NCI-H226 (cell line): ENCODE results near the gene TBC1D2B.

Source experiments
- DNase-seq: peaks from one replicate; pipeline ENCODE4 v3.0.0-alpha.2; 2015

TBC1D2B gene

DNA sequence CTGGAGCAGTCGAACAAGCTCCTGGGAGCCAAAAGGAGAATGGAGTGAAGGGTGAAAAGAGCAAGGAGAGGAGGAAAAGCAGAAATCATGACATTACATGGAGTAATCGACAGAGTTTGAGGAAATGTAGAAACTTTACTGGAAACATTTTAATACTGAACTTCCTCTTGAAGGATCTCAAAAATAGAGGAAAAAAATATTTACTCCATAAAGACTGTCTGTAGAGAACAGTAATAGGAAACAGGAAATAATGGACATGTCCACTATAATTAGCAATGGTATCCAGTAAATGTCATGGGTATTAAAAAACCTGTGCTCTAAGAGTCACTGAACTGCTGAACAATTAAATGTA is 53.0 kb downstream of the TBC1D2B start:
- no peak for DNase-seq

DNA sequence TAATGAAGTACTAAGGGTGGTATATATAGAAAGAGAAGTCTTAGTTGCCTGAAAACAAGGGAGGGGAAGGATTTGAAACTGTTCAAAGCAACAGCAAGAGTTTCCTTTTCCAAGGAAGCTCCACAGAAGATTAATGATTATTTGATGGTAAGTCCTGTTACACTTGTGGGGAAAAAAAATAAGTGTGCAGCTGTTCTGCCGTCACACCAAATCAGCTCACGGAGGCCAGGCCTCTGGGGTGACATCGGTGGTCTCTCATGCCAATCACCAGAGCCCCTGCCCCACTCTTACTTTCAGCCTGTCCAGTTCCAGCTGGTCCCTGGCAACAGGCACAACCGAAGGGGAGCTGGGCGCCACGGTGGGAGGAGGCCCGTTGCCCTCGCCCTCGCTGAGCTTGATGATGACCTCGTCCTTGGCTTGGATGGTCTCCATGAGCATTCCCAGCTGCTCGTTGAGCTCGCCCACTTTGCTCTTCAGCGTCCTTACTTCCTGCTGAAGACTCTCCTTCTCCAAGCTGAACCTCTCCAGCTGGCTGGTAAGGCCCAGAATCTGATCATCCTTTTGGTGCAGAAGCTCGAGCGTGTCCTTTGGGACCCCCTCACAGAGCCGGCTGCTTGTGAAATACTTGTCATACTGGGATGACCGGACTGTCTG is 53.5 kb downstream of the TBC1D2B start:
- no peak for DNase-seq

DNA sequence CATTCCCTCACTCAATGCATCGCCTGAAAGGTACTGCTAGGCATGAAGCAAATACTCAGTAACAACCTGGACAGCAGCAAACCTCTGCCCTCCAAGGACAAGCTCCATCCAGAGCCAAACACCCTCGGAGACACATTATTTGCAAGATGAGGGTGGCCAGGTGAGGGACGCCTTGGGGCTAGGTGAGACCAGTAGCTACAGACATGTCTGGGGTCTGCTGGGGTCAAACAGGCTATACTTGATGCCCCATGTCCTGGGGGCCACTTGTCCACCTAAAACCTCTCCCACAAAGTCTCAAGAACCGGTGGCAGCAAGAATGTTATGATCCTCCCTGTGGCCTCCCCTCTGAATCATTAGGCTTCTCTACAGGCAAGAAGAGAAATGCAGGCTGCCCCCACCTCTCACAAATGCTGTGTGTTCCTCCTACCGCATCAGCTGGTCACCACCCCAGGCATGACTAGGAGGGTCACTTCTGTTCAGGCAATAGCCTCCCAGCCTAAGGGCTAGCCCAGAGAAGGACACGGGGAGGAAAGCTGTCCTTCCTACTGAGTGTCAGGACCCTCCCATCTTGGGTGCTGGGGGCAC is 54.3 kb downstream of the TBC1D2B start:
- no peak for DNase-seq

- DNase-seq, result no peak
These were observed 55.8 kb downstream of the TBC1D2B start for GRCh38 chr15:78021761-78022160.

- DNase-seq, result no peak
These were observed 57.5 kb downstream of the TBC1D2B start for GRCh38 chr15:78020007-78020406.

- no peak for DNase-seq
These were observed 58.4 kb downstream of the TBC1D2B start for GRCh38 chr15:78018946-78019644.

- DNase-seq, result no peak
These were observed 59.1 kb downstream of the TBC1D2B start for GRCh38 chr15:78018445-78018844.

GRCh38 chr15:78016860-78017259 is 60.7 kb downstream of the TBC1D2B start:
- no peak for DNase-seq

DNA sequence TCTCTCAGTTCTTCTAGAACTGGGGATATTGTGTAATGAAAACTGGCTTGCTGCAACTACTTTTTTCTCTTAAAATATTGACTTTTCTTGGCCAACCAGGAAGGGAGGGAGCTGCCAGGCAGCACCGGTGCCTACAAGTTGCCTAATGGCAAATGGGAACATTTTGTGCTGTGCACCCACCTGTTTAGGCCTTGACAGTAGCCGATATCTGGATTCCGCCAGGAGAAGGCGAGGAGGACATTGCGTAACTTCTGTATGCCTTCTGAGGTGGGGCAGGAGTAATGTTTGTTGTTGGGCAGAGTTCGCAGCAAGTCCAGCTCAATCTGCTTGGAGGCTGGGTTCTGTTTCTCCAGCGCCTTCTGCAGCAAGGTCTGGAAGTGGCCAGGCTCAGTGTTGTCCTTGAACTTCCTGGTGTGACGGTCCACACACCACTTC is 64.9 kb downstream of the TBC1D2B start:
- DNase-seq, result no peak

DNA sequence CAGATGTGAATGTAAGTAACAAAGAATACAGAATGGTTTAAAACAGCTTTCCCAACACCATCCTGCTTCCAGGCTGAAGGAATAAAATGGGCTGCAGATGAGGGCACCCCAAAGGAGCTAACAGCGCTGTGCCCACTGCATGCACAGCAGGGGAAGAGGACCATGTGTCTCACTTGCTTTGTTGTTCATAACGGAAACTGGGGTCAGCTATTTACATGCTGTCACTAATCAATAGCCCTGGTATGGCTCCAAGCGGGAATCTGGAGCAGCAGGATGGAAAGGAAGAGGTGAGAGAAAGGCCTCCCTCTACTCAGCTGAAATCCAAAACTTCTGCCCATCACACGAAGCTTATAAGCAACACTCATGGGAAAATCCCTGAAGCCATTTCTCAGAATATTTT is 67.4 kb downstream of the TBC1D2B start:
- no peak for DNase-seq

GRCh38 chr15:78007964-78008886 is 69.3 kb downstream of the TBC1D2B start:
- DNase-seq, result peak; percentile 85

- no peak for DNase-seq
These were observed 70.1 kb downstream of the TBC1D2B start for GRCh38 chr15:78007211-78007931.

DNA sequence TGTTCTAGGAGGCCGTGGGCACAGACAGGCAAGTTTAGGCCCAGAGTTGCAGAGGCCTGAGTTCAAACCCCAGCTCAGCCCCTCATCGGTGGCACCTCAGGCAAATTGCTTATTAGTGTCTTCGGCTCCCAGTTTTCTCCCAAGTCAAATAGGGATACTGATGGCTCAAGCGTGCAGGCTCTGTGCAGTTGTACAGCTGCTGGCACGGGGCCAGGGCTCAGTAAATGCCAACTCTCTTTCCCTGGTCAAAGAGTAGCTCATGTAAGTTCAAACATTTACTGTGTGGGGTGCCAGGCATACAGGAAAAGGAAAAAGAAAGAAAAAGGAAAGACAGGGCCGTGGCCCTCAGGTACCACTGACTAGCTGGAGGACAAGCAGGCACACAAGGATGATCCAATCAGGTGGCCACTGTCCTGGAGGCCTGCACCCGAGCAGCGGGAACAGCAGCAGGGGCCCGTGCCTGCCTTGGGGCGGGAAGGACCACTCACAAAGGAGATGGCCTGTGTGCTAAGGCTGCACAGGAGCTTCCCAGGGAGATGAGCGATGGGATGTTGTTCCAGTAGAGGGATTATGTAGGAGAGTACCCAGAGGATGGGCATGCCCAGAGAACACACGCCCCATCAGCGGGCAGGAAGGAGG is 70.8 kb downstream of the TBC1D2B start:
- DNase-seq, result no peak

DNA sequence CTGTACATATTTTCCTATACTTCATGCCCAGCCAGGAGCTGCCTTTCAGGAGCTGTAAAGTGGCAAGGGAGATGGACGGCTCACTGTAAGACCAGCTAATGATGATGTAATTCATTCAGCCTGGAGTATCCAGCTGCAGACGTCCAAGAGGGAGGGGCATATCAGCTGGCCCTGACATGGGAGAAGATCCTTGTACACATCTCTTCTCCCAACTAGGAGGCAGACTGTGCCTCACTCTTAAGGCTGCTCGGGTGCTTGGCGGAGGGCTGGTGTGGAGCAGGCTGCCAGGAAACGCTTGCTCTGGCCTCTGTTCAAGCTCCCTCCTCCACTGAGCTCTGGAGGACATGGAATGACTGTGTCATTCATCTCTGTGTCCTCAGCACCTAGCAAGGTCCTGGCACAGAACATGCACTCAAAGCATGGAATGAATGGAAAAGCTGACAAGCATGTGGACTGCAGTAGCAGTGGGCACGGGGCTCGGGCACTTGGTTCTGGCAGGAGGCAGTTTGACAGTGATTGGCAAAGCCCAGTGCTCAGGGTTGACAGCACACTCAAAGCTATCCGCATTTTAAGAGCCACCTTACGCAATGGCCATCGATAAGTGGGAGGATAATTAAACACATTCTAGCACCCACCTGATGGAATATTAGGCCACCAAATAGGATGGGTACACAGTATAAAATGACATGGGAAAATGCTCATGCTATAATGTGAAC is 72.4 kb downstream of the TBC1D2B start:
- peak; percentile 96 for DNase-seq

DNA sequence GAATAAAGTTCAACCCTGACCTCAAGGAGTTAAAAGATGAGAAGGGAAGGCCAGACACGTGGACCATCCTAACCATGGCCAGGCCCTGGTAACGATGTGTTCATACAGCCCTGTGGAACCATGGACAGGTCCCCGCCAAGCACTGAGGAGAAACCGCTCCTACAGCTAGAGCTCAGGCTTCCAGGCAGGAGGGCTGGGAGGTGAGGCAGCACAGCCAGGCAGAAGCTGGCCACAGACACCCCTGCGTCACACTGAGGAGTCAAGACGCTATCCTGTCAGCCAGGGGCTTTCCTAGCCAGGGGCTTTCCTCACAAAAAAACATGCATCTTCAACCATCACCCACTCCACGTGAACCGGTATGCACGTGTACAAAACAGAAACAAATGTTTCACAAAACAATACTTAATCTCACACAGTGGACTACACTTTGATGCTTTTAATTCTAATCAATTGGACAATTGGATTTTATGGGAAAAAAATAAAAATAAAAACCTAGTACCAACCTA is 73.2 kb downstream of the TBC1D2B start:
- no peak for DNase-seq

DNA sequence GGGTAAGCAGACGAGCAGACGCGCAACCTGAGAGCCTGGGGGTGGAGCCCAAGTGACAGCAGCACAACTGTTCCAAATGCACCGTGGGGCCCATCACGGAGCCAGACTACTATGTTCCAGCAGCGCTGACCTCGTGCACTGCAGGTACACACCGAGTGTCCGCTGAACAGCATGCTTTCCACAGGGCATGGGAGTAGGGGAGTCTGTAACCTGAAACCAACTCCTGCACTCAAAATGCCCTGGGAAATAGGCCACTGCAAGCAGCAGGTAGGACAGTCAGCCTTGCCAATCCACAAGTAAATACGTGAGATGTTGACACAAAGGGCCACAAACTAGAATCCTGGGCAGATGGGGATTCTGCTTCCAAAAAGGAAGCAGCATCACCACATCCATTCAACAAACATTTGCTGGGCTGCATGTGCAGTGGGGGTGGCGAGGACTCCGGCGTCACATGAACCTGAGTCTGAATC is 73.9 kb downstream of the TBC1D2B start:
- DNase-seq, result no peak

DNA sequence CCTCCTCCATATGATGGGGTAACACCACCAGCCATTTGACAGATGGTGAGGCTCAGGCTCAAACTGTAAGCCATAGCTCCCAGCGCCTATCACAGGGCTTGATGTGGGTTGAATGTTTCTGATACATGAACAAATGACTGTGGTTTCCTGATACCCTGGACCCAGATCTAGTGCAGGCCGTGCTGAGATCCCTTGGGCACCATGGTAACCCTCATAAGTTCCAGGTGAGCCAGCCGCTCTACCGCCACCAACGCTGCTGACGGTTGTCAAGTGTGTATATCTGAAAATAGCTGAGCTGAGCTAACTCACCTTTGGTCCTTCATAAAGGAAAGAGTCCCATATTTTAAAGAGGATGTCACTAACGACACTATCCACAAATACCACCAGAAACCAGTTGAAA is 74.5 kb downstream of the TBC1D2B start:
- no peak for DNase-seq

DNA sequence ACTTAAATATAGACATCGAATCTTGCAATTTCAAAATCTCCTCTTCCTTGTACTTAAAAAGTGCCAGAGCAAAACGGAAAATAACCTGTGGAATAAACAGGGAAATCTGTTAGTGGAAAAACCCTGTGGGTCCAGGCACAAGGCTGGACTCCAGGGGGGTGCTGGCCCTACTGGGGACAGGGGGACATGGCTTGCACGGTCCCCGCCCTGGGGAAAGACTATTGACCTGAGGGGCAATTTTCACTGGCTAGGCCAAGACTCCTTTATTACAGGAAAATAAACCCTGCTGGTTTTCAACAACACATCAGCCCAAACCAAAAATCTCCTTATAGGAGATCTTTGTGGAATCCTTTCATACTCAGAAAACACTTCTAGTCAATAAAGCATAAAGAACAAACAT is 75.9 kb downstream of the TBC1D2B start:
- no peak for DNase-seq

GRCh38 chr15:78000927-78001249 is 76.6 kb downstream of the TBC1D2B start:
- no peak for DNase-seq

- peak; percentile 80 for DNase-seq
These were observed 77.2 kb downstream of the TBC1D2B start for GRCh38 chr15:78000091-78000926.
